ENCODE data around the gene SPC25.
"Not testable (repeated sequence)": the region's sequence is repeated elsewhere in the genome, so short reads cannot be mapped to it uniquely, and the experiment has no call there.

The SPC25 gene

DNA sequence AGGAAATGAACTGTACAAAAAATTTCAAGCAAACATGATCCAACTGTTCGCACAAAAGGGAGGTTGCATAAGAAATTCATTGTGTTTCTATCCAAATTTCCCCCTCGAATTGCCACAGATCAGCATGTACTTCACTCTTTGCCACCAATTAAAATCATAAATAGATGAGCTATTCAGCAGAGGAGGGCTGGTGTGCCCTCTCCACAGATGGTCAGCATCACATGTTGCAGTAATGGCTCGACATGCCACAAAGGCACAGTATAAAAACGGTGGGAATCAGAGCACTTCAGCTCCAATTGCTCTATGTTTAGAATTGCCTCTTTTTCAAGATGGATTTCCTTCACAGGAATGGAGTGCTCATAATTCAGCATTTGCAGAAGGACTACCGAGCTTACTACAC, 10.8 kb upstream of the SPC25 start, which contains the start of gene G6PC2:
TSS of gene G6PC2 (plus strand) at position 289 of the 400 bp plus-strand sequence. CDS start at position 330, 41 bp downstream.
- DNase-seq, result no peak

DNA sequence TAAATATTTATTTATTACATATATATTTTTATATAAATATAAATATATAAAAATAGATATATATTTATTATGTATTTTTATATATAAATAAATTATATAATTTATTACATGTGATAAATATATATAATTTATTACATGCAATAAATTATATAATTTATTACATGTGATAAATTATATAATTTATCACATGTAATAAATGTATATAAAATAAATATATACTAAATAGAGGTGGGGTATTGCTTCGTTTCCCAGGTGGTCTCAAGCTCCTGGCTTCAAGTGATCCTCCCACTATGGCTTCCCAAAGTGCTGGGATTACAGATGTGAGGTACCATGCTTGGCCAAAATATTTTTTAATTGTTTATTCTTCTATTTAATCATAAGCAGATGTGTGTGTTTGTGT, 7.2 kb upstream of the SPC25 start:
- DNase-seq, result no peak

DNA sequence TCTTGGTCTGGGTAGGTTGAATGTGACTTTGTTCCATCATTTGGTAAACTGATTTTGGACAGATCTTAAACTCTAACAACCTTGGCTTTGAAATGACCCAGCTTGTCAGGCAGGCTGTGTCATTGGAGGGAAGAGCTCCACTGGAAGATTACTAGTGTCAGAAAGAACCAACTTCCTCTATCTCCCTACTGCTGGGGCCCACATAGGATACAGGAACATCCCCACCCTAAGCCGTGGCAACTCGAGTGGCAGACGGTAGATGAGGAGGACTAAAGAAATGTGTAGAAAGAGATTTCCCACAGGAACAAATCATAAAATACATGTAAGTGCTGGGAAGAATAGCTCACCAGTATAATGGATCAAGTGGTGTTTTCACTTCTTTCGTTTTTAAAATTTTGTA, 6.6 kb upstream of the SPC25 start:
- DNase-seq, result no peak

DNA sequence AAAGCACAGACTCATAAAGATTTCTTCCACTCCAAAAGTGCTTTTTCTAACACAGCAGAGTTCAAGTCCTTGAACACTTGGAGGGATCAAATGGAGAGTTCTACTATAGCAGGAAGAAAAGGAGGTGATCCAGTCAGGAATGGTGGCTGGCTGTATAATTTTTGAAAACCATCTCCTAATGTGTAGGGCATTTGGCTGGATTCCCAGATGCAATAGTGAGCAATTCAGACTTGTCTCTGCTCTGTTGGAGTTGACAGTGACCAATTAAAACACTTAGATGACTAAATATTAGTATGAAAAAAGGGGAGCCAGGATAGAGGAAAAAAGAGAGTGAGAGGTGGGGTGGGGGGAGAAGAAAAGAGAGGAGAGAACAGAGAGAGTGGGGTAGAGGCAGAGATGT, 5.5 kb upstream of the SPC25 start:
- DNase-seq, result no peak

DNA sequence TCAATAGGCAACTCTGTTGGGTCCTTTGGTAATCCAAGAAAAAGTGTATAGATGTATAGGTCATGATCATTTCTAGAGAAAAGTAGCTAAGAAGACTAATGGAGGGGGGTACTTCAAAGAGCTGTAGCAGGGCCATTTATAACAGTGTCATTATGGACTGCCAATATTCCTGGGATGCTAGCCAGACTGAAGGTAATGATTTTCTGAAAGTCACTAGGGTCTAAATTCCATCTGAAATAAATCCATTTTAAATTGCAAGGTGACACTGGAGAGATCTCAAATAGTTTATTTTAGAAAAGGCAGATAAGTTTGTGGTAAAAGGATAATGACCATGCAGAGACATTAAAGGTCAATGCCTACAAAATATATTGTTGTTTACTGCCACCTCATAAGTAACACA, 4.5 kb upstream of the SPC25 start:
- DNase-seq, result no peak

DNA sequence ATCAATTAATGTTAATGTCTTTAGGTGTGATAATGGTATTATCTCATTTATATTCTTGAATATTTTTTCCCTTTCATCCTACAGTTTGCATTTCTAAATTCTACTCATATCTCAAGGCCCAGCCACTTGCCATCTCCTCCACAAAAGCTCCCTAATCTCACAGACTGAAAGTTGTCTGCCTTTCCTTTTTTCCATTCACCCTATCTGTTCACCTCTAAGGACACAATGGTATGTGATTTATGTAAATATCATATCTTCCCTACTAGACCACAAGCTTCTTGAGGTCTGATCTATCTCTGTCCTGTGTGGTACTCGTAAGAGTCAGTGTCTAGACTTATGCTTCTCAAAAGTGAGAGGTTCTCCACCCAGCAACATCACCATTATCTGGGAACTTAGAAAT, 3.9 kb upstream of the SPC25 start:
- DNase-seq, result no peak

DNA sequence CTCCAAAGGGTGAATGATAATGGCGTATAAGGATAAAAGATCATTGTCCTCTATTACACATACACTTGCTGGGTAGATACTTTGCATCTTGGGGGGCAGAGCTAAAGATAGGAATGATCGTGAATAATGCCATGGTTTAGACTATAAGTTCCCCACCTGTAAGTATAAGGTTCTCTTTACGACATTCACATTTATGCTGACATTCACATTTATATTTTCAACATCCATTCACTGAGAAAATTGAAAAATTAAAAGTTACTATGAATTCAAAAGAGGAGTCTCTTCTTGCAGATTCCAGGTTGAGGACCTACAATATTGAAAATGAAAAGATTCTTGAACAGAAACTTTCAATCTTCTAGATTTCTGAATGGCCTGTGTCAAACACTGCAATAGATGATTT, 2.1 kb upstream of the SPC25 start:
- no peak for DNase-seq

DNA sequence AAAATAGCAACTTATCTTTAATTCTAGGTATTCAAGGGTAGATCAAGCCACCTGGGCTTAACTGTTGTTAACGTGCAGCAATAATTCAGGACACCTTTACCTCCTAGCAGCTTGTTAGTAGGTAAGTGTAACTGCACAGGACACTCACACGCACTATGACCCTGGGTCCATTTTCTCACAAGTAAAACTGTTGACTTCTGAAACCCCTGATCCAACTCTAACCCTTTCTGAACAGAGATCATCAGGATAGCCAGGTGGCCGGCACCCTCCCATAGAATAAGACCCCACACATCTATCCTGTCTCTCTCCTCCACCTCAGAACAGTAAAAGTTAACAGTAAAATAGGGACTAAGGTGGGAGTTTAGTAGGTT, 610 bp downstream of the SPC25 start:
- DNase-seq, result no peak

DNA sequence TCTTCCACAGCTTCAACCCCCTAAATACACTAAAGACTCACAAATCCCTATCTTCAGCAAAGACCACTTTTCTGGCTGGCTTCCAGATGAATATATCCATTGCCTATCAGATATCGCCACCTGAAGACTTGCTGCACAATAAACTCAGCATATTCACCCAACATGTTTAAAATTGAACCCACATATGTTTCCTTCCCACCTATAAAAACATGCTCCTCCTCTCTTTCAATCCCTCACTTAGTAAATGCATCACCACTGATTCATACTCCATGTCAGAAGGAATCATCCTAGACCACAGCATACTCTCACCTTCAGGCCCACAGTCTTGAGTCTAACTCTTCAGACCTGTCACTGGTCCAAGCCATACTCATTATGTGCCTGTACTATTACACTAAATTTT, 5.3 kb downstream of the SPC25 start:
- no peak for DNase-seq

DNA sequence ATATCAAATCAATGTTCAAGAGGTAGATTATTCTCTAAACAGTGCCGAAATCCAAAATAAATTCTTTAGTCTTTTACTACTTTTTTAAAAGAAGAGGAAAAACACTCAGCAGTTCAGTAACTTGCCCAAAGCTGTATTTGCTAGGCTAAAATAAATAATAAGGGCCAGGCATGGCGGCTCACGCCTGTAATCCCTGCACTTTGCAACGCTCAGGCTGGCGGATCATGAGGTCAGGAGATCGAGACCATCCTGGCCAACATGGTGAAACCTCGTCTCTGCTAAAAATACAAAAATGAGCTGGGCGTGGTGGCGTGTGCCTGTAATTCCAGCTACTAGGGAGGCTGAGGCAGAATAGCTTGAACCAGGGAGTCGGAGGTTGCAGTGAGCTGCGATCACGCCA, 8.1 kb downstream of the SPC25 start:
- DNase-seq, result not testable (repeated sequence)

DNA sequence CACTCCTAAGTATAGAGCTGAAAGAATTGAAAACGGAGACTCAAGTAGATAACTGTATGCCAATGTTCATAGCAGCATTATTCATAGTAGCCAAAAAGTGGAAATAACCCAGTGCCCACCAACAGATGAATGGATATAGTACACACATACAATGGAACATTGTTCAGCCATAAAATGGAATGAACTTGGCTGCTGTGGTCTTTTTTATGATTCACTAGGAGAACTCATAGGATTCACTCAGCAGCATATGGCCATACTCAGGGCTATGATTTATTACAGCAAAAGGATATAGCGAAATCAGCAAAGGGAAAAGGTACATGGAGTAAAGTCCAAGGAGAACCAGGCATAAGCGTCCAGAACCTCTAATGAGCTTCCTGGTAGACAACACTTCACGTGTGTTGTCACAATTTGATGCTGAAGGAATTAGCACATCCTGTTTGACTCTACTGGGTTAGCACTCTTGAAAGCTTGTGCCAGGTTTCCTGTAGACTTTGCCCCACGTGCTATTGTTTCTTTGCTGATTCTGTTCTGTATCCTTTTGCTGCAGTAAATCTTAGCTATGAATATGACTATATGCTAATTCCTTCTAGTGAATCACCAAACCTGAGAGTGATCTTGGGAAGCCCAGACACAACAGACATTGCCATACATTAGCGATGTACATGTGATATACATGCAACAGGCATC, 15.7 kb downstream of the SPC25 start:
- DNase-seq, result no peak

DNA sequence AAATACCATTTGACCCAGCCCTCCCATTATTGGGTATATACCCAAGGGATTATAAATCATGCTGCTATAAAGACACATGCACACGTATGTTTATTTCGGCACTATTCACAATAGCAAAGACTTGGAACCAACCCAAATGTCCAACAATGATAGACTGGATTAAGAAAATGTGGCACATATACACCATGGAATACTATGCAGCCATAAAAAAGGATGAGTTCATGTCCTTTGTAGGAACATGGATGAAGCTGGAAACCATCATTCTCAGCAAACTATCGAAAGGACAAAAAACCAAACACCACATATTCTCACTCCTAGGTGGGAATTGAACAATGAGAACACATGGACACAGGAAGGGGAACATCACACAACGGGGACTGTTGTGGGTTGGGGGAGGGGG, 19.4 kb downstream of the SPC25 start:
- DNase-seq, result not testable (repeated sequence)

DNA sequence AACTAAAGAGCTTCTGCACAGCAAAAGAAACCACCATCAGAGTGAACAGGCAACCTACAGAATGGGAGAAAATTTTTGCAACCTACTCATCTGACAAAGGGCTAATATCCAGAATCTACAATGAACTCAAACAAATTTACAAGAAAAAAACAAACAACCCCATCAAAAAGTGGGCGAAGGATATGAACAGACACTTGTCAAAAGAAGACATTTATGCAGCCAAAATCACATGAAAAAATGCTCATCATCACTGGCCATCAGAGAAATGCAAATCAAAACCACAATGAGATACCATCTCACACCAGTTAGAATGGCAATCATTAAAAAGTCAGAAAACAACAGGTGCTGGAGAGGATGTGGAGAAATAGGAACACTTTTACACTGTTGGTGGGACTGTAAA, 19.9 kb downstream of the SPC25 start:
- DNase-seq, result not testable (repeated sequence)

DNA sequence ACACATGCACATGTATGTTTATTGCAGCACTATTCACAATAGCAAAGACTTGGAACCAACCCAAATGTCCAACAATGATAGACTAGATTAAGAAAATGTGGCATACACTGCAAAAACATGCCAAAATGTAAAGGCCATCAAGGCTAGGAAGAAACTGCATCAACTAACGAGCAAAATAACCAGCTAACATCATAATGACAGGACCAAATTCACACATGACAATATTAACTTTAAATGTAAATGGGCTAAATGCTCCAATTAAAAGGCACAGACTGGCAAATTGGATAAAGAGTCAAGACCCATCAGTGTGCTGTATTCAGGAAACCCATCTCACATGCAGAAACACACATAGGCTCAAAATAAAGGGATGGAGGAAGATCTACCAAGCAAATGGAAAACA, 23.1 kb downstream of the SPC25 start:
- not testable (repeated sequence) for DNase-seq

DNA sequence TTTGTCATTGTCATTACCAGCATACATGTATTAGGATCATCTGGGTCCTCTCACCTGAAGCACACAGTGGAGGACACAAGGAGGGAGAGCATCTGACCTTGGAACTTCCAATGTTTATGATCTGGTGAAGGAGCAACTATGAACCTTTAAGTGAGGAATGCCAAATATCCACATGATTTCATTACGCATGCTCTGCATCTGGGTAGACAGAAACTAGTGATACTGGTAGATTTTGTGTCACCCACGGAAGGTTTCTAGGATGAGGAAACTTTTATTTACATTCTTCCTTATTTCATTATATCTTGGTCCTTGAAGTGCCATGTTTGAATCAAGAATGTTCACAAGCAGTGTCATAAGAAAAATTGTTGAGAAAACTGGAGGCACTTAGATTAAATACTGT, 32.1 kb downstream of the SPC25 start:
- no peak for DNase-seq

DNA sequence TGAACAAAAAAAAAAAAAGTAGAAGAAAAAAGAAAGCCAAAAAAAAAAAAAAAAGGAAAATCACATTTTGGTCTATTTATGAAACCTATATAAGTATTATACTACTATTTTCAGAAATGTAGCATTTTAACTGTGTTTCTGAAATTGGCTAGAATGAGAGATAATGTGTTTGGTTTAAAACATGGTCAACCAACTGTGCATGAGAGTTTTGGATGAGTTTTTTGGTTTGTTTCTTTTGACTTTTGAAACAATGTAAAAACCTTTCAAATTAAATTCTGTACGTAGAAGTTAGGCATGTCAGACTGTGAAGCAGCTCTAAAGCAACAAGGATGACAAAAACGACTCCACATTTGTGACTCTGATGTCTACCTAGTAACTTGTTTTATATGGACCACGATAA, 34.6 kb downstream of the SPC25 start:
- DNase-seq, result no peak

DNA sequence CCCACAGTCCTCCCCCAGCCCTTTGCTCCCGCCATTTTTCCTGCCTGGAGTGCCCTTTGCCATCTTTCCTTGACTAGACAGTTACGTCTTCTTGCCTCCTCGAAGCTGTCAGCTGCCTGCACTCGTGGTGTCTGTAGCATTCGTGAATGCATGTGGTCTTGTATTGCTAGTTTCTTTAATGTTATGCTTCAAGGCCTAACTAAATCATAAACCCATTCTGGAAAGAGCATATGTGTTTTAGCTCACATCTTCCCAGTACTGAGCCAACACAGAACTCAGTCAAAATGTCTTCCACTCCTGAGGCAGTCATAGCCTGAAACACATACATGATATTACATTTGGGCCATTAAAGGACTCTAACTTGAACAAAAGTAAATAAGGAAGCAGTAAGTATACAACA, 35.6 kb downstream of the SPC25 start:
- DNase-seq, result no peak

DNA sequence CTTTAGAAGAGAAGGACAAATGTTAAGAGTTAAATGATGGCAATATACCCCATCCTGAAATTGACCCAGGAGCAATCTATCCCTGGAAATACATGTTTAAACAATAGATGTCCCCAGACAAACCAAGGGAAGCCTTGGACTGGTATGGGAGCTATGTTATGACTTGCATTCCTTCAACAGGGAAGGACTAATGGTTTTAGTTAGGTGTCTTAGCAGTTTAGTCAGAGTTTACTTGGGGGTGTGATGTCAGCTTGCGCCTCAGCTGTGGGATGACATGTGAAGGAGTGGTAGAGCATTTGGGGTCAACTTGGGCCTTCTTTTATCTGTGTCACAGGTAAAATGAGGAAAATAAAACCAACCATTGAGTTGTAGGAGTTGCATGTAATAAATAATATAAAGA, 36.8 kb downstream of the SPC25 start:
- no peak for DNase-seq

DNA sequence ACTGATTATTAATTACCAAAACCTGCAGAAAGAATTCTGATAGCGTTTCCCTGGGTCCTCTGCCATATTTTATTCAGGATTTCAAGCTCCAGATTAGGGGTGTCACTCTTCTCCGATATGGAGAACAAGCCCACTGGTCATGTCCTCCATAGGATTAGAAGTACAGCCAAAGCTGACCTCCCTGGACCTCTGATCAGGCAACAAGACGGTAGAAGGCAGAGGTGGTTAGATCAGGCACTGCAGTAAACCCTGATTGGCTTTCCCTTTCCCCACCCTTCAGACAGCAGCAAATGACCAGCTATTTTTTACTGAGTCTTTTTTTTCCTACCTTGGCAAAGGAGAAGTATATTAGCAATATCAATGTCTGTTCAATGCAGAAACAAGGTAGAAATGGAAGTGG, 37.7 kb downstream of the SPC25 start:
- DNase-seq, result no peak

DNA sequence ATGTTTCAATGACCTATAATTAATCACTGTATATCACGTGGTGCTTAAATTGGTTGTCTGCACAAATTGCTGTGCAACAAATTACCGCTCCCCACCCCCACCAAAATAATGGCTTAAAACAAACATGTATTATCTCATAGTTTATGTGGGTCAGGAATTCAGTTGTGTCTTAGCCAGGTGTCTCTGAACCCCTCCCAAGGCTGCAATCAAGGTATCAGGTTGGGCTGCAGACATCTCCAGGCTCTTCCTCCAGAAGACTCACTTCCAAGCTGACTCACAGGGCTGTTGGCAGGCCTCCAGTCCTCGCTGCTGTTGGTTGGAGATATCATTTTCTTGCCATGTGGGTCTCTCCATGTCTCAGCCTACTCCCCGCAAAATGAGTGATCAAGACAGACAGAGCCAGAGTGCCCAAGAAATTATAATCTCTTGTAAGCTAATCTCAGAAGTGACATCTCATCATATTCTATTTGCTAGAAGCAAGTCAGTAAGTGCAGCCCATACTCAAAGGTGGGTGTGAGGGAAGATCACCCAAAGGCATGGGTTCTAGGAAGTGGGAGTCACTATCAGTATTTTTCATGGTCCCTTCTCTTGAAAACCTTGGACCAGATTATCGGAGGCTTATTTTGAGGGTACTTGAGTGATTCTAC, 38.4 kb downstream of the SPC25 start:
- DNase-seq, result no peak

DNA sequence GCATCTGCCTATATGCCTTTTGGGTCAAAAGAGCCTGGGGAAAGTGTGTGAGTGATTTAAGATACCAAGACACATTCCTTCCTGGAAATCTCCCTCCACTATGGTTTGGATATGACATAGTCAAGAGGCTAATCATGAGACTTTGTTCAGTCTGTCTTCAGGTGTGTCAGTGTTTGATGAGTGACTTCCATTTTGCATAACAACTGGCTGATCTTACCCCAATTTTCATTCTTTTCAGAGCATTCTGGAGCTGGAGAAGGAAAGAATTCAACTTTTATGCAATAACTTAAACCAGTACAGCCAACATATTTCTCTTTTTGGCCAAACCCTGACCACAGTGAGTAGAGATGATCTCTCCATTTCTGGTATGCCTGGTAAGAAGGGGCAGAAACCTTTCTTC, 39.4 kb downstream of the SPC25 start:
- no peak for DNase-seq

DNA sequence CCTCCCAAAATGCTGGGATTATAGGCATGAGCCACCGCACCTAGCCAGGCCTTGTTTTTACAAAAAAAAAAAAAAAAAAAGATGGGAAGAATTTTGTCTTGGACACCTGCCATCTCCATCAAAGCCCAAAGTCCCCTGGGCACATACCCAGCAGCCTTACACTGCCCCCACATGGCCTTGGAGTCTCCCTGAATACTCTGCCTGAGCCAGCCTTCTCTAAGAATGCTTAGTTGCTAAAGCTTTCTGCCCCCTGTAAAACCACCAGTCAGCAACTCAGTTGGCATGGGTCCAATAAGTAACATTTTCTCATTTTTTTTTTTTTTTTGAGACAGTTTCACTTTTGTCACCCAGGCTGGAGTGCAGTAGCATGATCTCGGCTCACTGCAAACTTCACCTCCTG, 40.6 kb downstream of the SPC25 start:
- DNase-seq, result no peak

DNA sequence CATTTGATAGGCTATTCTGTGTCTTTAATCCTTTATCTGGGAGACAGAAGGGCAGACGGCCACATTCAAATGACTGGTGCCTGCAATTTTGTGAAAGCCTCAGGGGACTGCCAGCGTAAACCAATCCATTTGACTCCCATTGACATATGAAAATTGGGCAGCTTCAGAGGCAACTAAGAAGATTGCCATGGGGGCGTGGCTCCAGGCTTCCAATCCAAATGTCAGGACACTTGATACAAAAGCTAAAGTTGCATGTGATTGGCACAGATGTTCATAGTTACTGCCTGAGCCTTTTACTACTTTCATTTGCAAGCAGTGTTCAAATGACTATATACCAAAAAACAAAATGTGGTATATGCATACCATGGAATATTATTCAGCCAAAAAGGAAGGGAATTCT, 42.0 kb downstream of the SPC25 start:
- no peak for DNase-seq

DNA sequence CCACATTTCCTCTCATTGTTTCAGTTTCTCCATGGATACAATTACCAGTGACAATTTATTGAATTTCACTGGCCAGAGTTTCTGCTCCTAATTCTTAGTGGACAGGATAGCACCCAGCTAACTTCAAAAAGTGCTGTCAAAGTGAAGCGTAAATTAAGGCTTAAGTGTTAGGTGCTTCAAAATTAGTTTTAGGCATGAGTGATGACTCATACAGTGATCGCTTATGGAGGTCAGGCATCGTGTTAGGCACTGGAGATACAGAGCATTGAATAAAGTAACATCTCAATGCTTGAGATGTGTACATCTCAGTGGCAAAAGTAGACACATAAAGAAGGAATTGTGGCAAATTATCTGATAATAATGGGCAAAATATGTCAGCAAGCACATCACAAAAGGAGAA, 47.0 kb downstream of the SPC25 start:
- DNase-seq, result no peak

DNA sequence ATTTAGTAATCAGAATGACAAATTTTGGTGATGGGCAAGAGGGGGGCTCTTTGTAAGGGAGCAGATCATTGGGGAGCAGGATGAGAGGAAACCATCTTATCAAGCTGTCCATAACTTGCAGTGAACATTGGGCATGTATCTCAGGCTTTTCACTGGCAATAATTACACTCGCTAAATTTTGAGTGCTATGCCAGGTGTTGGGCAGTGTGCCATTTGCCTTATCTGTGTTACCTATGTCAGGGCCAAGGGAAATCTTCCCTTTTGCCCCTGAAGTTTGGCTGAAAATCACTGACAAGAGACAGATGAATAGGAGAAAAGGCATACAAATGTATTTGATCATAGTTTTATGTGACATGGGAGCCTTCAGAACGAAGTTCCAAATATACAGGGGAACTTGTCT, 48.8 kb downstream of the SPC25 start:
- no peak for DNase-seq
